ENCODE results near the gene PITPNC1.
A peak's percentile ranks its signal among the peaks of the same experiment; 100 is the strongest.
"Not testable (repeated sequence)": the region's sequence is repeated elsewhere in the genome, so short reads cannot be mapped to it uniquely, and the experiment has no call there.

PITPNC1 gene

DNA sequence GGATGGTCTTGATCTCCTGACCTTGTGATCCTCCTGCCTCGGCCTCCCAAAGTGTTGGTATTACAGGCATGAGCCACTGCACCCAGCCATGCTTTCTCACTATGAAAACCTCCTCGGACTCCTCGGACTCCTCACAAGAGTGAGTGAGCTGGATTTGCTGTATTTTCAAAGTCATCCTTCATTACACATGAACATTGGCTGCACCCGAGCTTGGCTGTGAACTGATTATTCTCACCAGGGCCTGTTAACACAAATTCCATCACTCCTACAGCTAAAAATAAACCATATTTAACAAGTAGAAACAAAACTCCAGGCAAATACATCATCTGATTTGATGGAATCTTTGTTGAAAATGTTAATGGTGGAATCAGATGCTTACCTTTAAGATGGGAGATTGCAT lies 50.3 kb downstream of the PITPNC1 start:
- H3K27ac ChIP-seq (ENCODE audit: insufficient read depth, low read length, poor library complexity, severe bottlenecking): no peak overlapping the region
- no peak overlapping the region for H3K4me3 ChIP-seq (ENCODE audit: insufficient read depth, low read depth, low read length, poor library complexity, severe bottlenecking)
- peaks cover 26% of the 10 kb centered on the region for H3K4me1 ChIP-seq (ENCODE audit: control insufficient read depth, insufficient read depth, low read length, poor library complexity, severe bottlenecking)
- DNase-seq: no peak
- no peaks in the 10 kb centered on the region for H3K36me3 ChIP-seq (ENCODE audit: control insufficient read depth, insufficient read depth, low read length)
- no peaks in the 10 kb centered on the region for H3K9me3 ChIP-seq (ENCODE audit: control insufficient read depth, low read length)
- H3K27me3 ChIP-seq (replicated peaks; ENCODE audit: control insufficient read depth, insufficient read depth, low read length, poor library complexity, severe bottlenecking): no peaks in the 10 kb centered on the region

GRCh38 chr17:67430515-67430914 lies 53.4 kb downstream of the PITPNC1 start:
- peaks cover 26% of the 10 kb centered on the region for H3K4me1 ChIP-seq (ENCODE audit: control insufficient read depth, insufficient read depth, low read length, poor library complexity, severe bottlenecking)
- H3K27ac ChIP-seq (ENCODE audit: insufficient read depth, low read length, poor library complexity, severe bottlenecking): not testable (repeated sequence)

GRCh38 chr17:67431249-67432015 lies 54.4 kb downstream of the PITPNC1 start:
- Histone ChIP-seq H3K9me3 (ENCODE audit: control insufficient read depth, low read length) (no peaks in the 10 kb centered on the region), H3K27me3 (replicated peaks; ENCODE audit: control insufficient read depth, insufficient read depth, low read length, poor library complexity, severe bottlenecking) (no peaks in the 10 kb centered on the region), H3K4me3 (ENCODE audit: insufficient read depth, low read depth, low read length, poor library complexity, severe bottlenecking) (no peak overlapping the region), H3K4me1 (ENCODE audit: control insufficient read depth, insufficient read depth, low read length, poor library complexity, severe bottlenecking) (peaks cover 35% of the 10 kb centered on the region), H3K36me3 (ENCODE audit: control insufficient read depth, insufficient read depth, low read length) (no peaks in the 10 kb centered on the region), H3K27ac (ENCODE audit: insufficient read depth, low read length, poor library complexity, severe bottlenecking) (peak overlapping the region; percentile 49)
- DNase-seq: no peak

More at GRCh38 chr17:67430515-67430914, 53.4 kb downstream of the PITPNC1 start:
- DNase-seq; H3K9me3 ChIP-seq (ENCODE audit: control insufficient read depth, low read length); H3K4me3 ChIP-seq (ENCODE audit: insufficient read depth, low read depth, low read length, poor library complexity, severe bottlenecking); H3K27me3 ChIP-seq (replicated peaks; ENCODE audit: control insufficient read depth, insufficient read depth, low read length, poor library complexity, severe bottlenecking); H3K36me3 ChIP-seq (ENCODE audit: control insufficient read depth, insufficient read depth, low read length): not testable (repeated sequence)

DNA sequence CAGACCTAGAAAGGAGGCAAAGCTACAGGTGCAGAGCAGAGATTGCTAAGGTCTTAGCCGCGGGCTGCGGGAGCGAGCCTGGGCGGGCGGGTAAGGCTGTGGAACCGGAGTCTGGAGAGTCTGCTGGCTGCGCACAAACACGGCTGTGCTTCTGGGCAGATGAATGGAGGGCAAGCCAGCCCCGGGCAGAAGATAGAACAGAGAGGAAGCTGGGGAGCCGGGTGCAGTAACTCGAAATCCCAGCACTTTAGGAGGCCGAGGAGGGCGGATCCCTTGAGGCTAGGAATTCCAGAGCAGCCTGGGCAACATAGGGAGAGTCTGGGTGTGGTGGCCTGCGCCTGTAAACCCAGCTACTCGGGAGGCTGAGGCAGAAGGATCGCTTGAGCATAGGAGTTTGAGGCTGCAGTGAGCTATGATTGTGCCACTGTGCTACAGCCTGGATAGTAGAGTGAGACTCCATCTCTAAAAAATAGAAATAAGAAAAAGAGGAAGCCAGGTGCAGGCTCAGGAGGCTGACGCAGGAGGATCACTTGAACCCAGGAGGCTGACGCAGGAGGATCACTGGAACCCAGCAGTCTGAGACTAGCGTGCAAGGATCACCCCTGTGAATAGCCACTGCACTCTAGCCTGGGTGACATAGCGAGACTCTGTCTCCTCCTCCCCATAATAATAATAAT lies 56.3 kb downstream of the PITPNC1 start:
- Histone ChIP-seq H3K27me3 (replicated peaks; ENCODE audit: control insufficient read depth, insufficient read depth, low read length, poor library complexity, severe bottlenecking) (no peaks in the 10 kb centered on the region), H3K4me3 (ENCODE audit: insufficient read depth, low read depth, low read length, poor library complexity, severe bottlenecking) (no peak overlapping the region)

DNA sequence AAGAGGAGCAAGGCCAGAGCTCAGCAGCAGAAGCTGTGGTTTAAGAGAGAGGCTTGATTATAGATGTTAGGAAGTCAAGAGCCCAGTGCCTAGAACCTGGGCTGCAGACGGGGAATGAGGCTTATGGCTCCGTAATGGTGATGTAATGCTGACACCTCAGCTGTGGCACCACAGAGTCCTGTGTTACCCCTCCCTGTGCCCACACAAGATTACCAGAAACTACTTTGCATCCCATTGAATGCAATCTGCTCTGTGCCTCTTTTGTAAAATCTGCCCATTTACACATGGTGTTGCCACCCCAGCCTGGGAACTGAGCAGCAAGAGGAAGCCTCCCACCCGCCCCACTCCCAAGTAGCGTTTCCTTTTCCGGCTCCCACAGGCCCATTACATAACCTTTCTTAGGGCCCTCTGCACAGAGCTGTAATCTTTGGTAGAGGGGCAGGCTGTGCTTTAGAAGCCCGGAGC lies 57.0 kb downstream of the PITPNC1 start:
- no peaks in the 10 kb centered on the region for H3K36me3 ChIP-seq (ENCODE audit: control insufficient read depth, insufficient read depth, low read length)
- H3K4me1 ChIP-seq (ENCODE audit: control insufficient read depth, insufficient read depth, low read length, poor library complexity, severe bottlenecking): peaks cover 56% of the 10 kb centered on the region
- peak; percentile 53 to 65 (median 55) for DNase-seq
- no peaks in the 10 kb centered on the region for H3K27me3 ChIP-seq (replicated peaks; ENCODE audit: control insufficient read depth, insufficient read depth, low read length, poor library complexity, severe bottlenecking)
- H3K9me3 ChIP-seq (ENCODE audit: control insufficient read depth, low read length): no peaks in the 10 kb centered on the region
- peak overlapping the region; percentile 72 for H3K27ac ChIP-seq (ENCODE audit: insufficient read depth, low read length, poor library complexity, severe bottlenecking)
- H3K4me3 ChIP-seq (ENCODE audit: insufficient read depth, low read depth, low read length, poor library complexity, severe bottlenecking): no peak overlapping the region

More for the DNA sequence above, 56.3 kb downstream of the PITPNC1 start:
- peaks cover 50% of the 10 kb centered on the region for H3K4me1 ChIP-seq (ENCODE audit: control insufficient read depth, insufficient read depth, low read length, poor library complexity, severe bottlenecking)
- DNase-seq: no peak
- H3K9me3 ChIP-seq (ENCODE audit: control insufficient read depth, low read length): no peaks in the 10 kb centered on the region
- H3K36me3 ChIP-seq (ENCODE audit: control insufficient read depth, insufficient read depth, low read length): no peaks in the 10 kb centered on the region
- H3K27ac ChIP-seq (ENCODE audit: insufficient read depth, low read length, poor library complexity, severe bottlenecking): peak overlapping the region; percentile 72

DNA sequence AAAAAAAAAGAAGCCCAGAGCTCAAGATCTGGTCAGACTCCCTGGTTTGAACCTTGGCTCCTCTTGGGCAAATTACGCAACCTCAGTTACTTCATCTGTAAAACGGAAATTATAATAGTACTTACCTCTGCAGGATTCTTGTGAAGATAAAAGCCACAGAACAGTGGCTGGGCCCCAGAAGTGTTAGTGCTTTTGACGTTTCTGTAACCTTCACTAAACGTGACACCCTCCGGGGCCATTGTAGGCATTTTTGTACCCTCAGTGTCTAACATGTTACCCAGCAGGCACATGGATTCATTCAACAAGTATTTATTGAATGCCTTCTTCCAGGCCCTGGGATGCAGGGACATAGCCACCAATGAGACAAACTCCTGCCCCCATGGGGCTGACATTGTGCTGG lies 58.0 kb downstream of the PITPNC1 start:
- Histone ChIP-seq H3K4me3 (ENCODE audit: insufficient read depth, low read depth, low read length, poor library complexity, severe bottlenecking) (no peak overlapping the region), H3K27ac (ENCODE audit: insufficient read depth, low read length, poor library complexity, severe bottlenecking) (peak overlapping the region; percentile 74), H3K27me3 (replicated peaks; ENCODE audit: control insufficient read depth, insufficient read depth, low read length, poor library complexity, severe bottlenecking) (no peaks in the 10 kb centered on the region), H3K36me3 (ENCODE audit: control insufficient read depth, insufficient read depth, low read length) (no peaks in the 10 kb centered on the region), H3K9me3 (ENCODE audit: control insufficient read depth, low read length) (no peaks in the 10 kb centered on the region), H3K4me1 (ENCODE audit: control insufficient read depth, insufficient read depth, low read length, poor library complexity, severe bottlenecking) (peaks cover 64% of the 10 kb centered on the region)
- peak; percentile 43 to 56 (median 55) for DNase-seq

- Histone ChIP-seq H3K4me3 (ENCODE audit: insufficient read depth, low read depth, low read length, poor library complexity, severe bottlenecking) (no peak overlapping the region), H3K9me3 (ENCODE audit: control insufficient read depth, low read length) (no peaks in the 10 kb centered on the region), H3K36me3 (ENCODE audit: control insufficient read depth, insufficient read depth, low read length) (no peaks in the 10 kb centered on the region), H3K4me1 (ENCODE audit: control insufficient read depth, insufficient read depth, low read length, poor library complexity, severe bottlenecking) (peaks cover 69% of the 10 kb centered on the region), H3K27ac (ENCODE audit: insufficient read depth, low read length, poor library complexity, severe bottlenecking) (peak overlapping the region; percentile 74), H3K27me3 (replicated peaks; ENCODE audit: control insufficient read depth, insufficient read depth, low read length, poor library complexity, severe bottlenecking) (no peaks in the 10 kb centered on the region)
- DNase-seq: no peak
These were observed 58.7 kb downstream of the PITPNC1 start for GRCh38 chr17:67435786-67436185.

- no peak for DNase-seq
- H3K9me3 ChIP-seq (ENCODE audit: control insufficient read depth, low read length): no peaks in the 10 kb centered on the region
- H3K36me3 ChIP-seq (ENCODE audit: control insufficient read depth, insufficient read depth, low read length): no peaks in the 10 kb centered on the region
- peak overlapping the region; percentile 74 for H3K27ac ChIP-seq (ENCODE audit: insufficient read depth, low read length, poor library complexity, severe bottlenecking)
- H3K27me3 ChIP-seq (replicated peaks; ENCODE audit: control insufficient read depth, insufficient read depth, low read length, poor library complexity, severe bottlenecking): no peaks in the 10 kb centered on the region
- no peak overlapping the region for H3K4me3 ChIP-seq (ENCODE audit: insufficient read depth, low read depth, low read length, poor library complexity, severe bottlenecking)
- H3K4me1 ChIP-seq (ENCODE audit: control insufficient read depth, insufficient read depth, low read length, poor library complexity, severe bottlenecking): peaks cover 68% of the 10 kb centered on the region
These were observed 59.2 kb downstream of the PITPNC1 start for GRCh38 chr17:67436233-67436632.

DNA sequence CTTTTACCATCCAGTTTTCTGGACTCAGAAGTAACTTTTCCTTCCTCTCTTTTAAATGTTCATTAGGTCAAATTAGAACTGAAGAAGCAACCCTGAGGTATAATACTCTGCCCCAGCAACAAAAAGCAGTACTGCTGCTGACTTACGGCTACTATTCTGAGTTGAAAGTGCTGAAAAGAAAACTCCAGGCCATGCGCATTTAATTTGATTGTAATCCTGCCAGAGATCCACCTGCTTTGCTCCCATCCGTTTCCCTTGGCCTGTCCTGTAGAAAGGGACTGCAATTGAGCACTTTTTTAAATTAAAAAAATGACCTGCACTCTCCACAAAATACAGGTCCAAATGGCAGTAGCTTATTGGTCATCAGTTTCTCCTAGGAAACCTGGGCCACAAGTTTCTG lies 61.6 kb downstream of the PITPNC1 start:
- Histone ChIP-seq H3K4me1 (ENCODE audit: control insufficient read depth, insufficient read depth, low read length, poor library complexity, severe bottlenecking) (peaks cover 71% of the 10 kb centered on the region), H3K36me3 (ENCODE audit: control insufficient read depth, insufficient read depth, low read length) (no peaks in the 10 kb centered on the region), H3K9me3 (ENCODE audit: control insufficient read depth, low read length) (no peaks in the 10 kb centered on the region), H3K27ac (ENCODE audit: insufficient read depth, low read length, poor library complexity, severe bottlenecking) (no peak overlapping the region), H3K4me3 (ENCODE audit: insufficient read depth, low read depth, low read length, poor library complexity, severe bottlenecking) (no peak overlapping the region), H3K27me3 (replicated peaks; ENCODE audit: control insufficient read depth, insufficient read depth, low read length, poor library complexity, severe bottlenecking) (no peaks in the 10 kb centered on the region)
- DNase-seq: no peak

DNA sequence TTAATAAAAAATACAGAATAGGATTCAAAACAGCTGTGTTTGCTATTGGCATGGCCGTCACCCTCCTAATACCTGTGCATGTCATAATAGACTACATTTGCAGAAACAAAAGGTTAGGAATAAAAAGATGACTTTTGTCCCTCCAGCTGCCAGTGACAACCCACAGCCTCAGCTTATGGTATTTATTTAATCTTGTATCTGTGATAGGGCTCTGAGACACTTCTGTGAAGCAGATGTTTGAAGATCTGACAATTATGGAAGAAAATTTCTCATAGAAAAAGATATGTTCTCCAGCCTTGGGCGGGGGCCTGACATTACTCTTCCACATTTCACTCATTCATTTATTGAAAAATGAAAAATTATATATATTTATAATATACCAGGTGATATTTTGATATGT lies 62.2 kb downstream of the PITPNC1 start:
- Histone ChIP-seq H3K4me1 (ENCODE audit: control insufficient read depth, insufficient read depth, low read length, poor library complexity, severe bottlenecking) (peaks cover 65% of the 10 kb centered on the region), H3K4me3 (ENCODE audit: insufficient read depth, low read depth, low read length, poor library complexity, severe bottlenecking) (no peak overlapping the region), H3K9me3 (ENCODE audit: control insufficient read depth, low read length) (no peaks in the 10 kb centered on the region), H3K36me3 (ENCODE audit: control insufficient read depth, insufficient read depth, low read length) (no peaks in the 10 kb centered on the region), H3K27ac (ENCODE audit: insufficient read depth, low read length, poor library complexity, severe bottlenecking) (no peak overlapping the region), H3K27me3 (replicated peaks; ENCODE audit: control insufficient read depth, insufficient read depth, low read length, poor library complexity, severe bottlenecking) (no peaks in the 10 kb centered on the region)
- DNase-seq: no peak
